Heart right ventricle (tissue), 16 donors: Measurements from ENCODE around the gene C16orf54. TPM values are rescaled to one million over a fixed set of nuclear protein-coding genes. Genes with fewer than 3 reads are reported as not detected.
"Not testable (repeated sequence)": the region's sequence is repeated elsewhere in the genome, so short reads cannot be mapped to it uniquely, and the experiment has no call there.

Experiments used
- ATAC-seq, 8 donors: fragments of 200-7000 bp; cut with Tn5 transposase; one replicate each; pipeline ENCODE4 v1.9.1; 2020; ENCODE audit warnings: mild to moderate bottlenecking in 8 of 8, moderate library complexity in 8 of 8, moderate number of reproducible peaks in 1 of 8
- DNase-seq, 2 donors: peaks; one replicate each; pipeline ENCODE4 v3.0.0-alpha.2; 2020
- H3K27ac ChIP-seq, 10 donors: fragments of 200-600 bp; sonication (generic) in 2 of 10; one replicate each; pipeline versions ENCODE4 v1.5.0 to v1.8.0; 2020 to 2022; ENCODE audit warnings: mild to moderate bottlenecking in 3 of 10
- H3K27me3 ChIP-seq, 7 donors: fragments of 200-600 bp; one replicate each; pipeline ENCODE4 v1.8.0; 2021 to 2022; ENCODE audit warnings: mild to moderate bottlenecking in 2 of 7
- H3K36me3 ChIP-seq, 9 donors: fragments of 200-600 bp; sonication (generic) in 1 of 9; one replicate each; pipeline versions ENCODE4 v1.5.0 to v1.8.0; 2020 to 2022; ENCODE audit warnings: mild to moderate bottlenecking in 2 of 9
- H3K4me1 ChIP-seq, 9 donors: fragments of 200-600 bp; sonication (generic) in 1 of 9; one replicate each; pipeline versions ENCODE4 v1.5.0 to v1.8.0; 2020 to 2022; ENCODE audit warnings: mild to moderate bottlenecking in 4 of 9
- H3K4me3 ChIP-seq, 10 donors: fragments of 200-600 bp; sonication (generic) in 2 of 10; one replicate each; pipeline versions ENCODE4 v1.5.0 to v1.8.0; 2020 to 2022; ENCODE audit warnings: mild to moderate bottlenecking in 7 of 10, moderate library complexity in 2 of 10
- H3K9me3 ChIP-seq, 11 donors: fragments of 200-600 bp in 10 of 11; sonication (generic) in 2 of 11; one replicate each; pipeline versions ENCODE4 v1.5.0 to v1.8.0; 2013 to 2022; ENCODE audit warnings: mild to moderate bottlenecking in 2 of 11, control low read depth in 1 of 11, moderate library complexity in 1 of 11
- WGBS, 2 donors: extraction: QIAGEN DNeasy Blood & Tissue Kit; methylation state at CpG; one replicate each; pipeline ENCODE4 v1.1.7; 2013; ENCODE audit warnings: inconsistent platforms in 1 of 2; 5-methylcytosine and 5-hydroxymethylcytosine counted together
- intact Hi-C, 10 donors: fragments of 100-400 bp; cut with DNase I; formaldehyde crosslinking; loops; one replicate each; pipeline versions ENCODE4 v1.11.1 to v1.14.2; 2022
- polyA plus RNA-seq, 2 donors: library from polyadenylated mRNA; stranded (reverse); fragments of 200-250 nt; gene quantifications; one replicate each; pipeline ENCODE4 v1.2.3, GENCODE V29; 2013
- total RNA-seq, 10 donors: library from RNA; stranded (reverse); fragmentation: NEBNext Ultra II Directional in 3 of 10; extraction: Animal tissue kit (Norgen Biotek cat#: 25700) in 3 of 10; gene quantifications; one replicate each; pipeline versions ENCODE4 v1.2.1 to v1.2.4, GENCODE V29; 2021 to 2023
- TF ChIP-seq, protein P1 (sequence below), 9 donors: fragments of 200-600 bp; sonication (generic) in 2 of 9; IDR thresholded peaks; one replicate each; pipeline versions ENCODE4 v1.5.0 to v1.8.0; 2021 to 2022; ENCODE audit warnings: antibody characterized with exemption in 9 of 9, mild to moderate bottlenecking in 5 of 9, moderate library complexity in 1 of 9
- donor health status: Arrhythmogenic right ventricular cardiomyopathy.
- donor health status: ischemic (EF 13 %, LVEDD 7.1; RV severe dilation, severe dysfunction).
- donor health status: healthy with polysubstance abuse.
- donor health status: DM: no; HTN: yes; CAD: no.
- donor health status: DM: no; HTN: no; CAD: no.
- donor health status: ischemic (EF 25% LVEDD 6.9; RV normal size, moderate dysfunction).
- donor health status: ischemic (EF 25% LVEDD 5.7; RV mildly dilated, moderate dysfunction).
- donor health status: healthy.
- donor health status: DM: yes; HTN: yes; CAD: no.
- donor health status: Ischemic cardiomyopathy.
- donor health status: ischemic (EF 35%, LVEDD 5.7; RV mildly dilated, moderate dysfunction).
- donor health status: nonischemic (EF 11% LVEDD 7.7; RV severe dilation, severe dysfunction).
- donor health status: DM: yes; HTN: yes; CAD: no.
- donor health status: PGD.
- donor health status: ischemic (EF 29% LVEDD 5.4; RV normal size, mild dysfunction).
- donor health status: nonischemic (EF 23%, LVEDD 6.1; RV moderate dilation, normal function).

Gene C16orf54
- total and polyA plus RNA-seq, 12 donors = 0.18 to 3.3 (median 0.53) TPM

DNA sequence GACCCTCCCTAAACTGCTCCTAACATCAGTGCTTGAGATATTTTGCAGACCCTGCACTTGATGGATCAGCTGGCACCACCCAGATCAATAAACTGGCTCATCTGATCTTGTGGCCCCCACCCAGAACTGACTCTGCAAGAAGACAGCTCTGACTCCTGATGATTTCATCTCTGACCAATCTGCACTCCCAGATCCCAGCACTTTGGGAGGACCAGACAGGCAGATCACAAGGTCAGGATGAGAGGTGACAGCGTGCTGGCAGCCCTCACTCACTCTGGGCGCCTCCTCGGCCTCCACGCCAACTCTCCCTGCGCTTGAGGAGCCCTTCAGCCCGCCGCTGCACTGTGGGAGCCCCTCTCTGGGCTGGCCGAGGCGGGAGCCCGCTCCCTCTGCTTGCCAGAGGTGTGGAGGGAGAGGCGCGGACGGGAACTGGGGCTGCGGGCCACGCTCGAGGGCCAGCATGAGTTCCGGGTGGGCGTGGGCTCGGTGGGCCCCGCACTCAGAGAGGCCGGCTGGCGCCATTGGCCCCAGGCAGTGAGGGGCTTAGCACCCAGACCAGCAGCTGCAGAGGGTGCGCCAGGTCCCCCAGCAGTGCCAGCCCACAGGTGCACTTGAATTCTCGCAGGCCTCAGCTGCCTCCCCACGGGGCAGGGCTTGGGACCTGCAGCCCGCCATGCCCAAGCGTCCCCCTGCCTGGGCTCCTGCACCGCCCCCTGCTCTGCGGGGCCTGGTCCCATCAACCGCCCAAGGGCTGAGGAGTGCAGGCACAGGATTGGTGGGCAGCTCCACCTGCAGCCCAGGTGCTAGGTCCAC, 2.4 kb upstream of the C16orf54 start:
- Histone ChIP-seq H3K27me3 (peaks cover 0 to 6% (median 0%) of the 10 kb centered on the region in 7 donors), H3K4me3 (no peak overlapping the region), H3K4me1 (peaks cover 0 to 26% (median 0%) of the 10 kb centered on the region in 9 donors), H3K36me3 (peaks cover 0 to 12% (median 0%) of the 10 kb centered on the region in 9 donors), H3K27ac (no peak overlapping the region), H3K9me3 (peaks cover 0 to 6% (median 0%) of the 10 kb centered on the region in 11 donors)
- DNase-seq (no peak), ATAC-seq (peak in 1 of 8 donors; percentile 24)
- TF ChIP-seq, protein P1, sequence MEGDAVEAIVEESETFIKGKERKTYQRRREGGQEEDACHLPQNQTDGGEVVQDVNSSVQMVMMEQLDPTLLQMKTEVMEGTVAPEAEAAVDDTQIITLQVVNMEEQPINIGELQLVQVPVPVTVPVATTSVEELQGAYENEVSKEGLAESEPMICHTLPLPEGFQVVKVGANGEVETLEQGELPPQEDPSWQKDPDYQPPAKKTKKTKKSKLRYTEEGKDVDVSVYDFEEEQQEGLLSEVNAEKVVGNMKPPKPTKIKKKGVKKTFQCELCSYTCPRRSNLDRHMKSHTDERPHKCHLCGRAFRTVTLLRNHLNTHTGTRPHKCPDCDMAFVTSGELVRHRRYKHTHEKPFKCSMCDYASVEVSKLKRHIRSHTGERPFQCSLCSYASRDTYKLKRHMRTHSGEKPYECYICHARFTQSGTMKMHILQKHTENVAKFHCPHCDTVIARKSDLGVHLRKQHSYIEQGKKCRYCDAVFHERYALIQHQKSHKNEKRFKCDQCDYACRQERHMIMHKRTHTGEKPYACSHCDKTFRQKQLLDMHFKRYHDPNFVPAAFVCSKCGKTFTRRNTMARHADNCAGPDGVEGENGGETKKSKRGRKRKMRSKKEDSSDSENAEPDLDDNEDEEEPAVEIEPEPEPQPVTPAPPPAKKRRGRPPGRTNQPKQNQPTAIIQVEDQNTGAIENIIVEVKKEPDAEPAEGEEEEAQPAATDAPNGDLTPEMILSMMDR (IDR thresholded peaks at IDR 0.05) = no peak
- intact Hi-C loops = no loop called here
- 94% methylated on average over 30 of the region's 30 CpGs for WGBS, 2 donors

DNA sequence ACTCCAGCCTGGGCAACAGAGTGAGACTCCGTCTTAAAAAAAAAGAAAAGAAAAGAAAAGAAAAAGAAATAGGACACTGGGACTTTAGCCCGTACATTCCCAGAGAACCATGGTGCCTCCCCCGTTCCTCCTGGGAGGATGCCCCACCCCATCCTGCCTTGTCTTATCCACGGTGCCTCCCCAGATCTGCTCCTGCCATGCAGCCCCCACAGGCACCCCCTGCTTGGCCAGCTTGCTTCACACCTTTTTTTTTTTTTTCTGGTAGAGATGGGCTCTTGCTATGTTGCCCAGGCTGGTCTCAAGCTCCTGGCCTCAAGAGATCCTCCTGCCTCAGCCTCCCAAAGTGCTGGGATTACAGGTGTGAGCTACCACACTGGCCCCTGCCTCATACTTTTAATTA, 728 bp upstream of the C16orf54 start:
- H3K4me3 ChIP-seq = peak overlapping the region in 1 of 10 donors; percentile 72
- peaks cover 0 to 32% (median 0%) of the 10 kb centered on the region in 9 donors for H3K4me1 ChIP-seq
- intact Hi-C loops, ATAC-seq, H3K9me3 ChIP-seq, DNase-seq: not testable (repeated sequence)
- 42 to 53% methylated on average over 4 of the region's 4 CpGs for WGBS, 2 donors
- peaks cover 0 to 11% (median 0%) of the 10 kb centered on the region in 7 donors for H3K27me3 ChIP-seq
- H3K27ac ChIP-seq = peak overlapping the region in 2 of 10 donors; percentile 8 to 93
- H3K36me3 ChIP-seq = peaks cover 0 to 13% (median 0%) of the 10 kb centered on the region in 9 donors

DNA sequence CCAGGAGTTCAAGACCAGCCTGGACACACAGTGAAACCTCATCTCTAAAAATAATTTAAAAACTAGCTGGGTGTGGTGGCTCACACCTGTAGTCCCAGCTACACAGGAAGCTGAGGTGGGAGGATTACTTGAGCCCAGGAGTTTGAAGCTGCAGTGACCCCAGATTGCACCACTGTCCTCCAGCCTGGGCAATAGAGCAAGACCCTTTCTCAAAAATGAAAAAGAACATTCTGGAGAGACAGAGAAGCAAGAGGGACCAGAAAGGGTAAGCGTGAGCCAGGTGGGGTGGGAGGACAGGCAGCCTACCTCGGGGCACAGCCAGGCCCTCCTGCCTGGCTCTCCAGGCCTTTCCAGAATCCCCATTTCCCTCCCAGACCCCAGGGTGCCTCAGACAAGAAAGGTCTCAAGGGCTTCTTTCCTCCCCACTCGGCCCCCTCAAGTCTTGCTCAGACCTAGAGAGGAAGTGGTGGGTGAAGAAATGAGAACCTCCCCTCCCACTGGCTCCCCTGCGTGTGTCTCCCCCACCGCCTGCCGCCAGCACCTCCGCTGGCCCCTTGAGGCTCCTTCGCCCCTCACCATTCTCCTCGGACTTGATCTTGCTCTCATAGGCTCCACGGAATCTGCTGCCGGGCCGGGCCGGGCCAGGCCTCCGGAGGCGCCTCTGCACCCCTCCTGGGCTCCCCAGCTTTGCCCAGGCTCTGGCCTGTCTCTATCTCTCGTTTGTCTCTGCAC, 503 bp downstream of the C16orf54 start:
- TF ChIP-seq, protein P1 (IDR thresholded peaks at IDR 0.05) = no peak
- peak overlapping the region in 6 of 10 donors; percentile 23 to 72 (median 38) for H3K4me3 ChIP-seq
- no peak for DNase-seq
- peaks cover 0 to 13% (median 0%) of the 10 kb centered on the region in 9 donors for H3K36me3 ChIP-seq
- peak overlapping the region in 3 of 10 donors; percentile 27 to 93 (median 62) for H3K27ac ChIP-seq
- peaks cover 0 to 11% (median 0%) of the 10 kb centered on the region in 7 donors for H3K27me3 ChIP-seq
- 76 to 79% methylated on average over 16 of the region's 16 CpGs for WGBS, 2 donors
- peaks cover 0 to 6% (median 0%) of the 10 kb centered on the region in 11 donors for H3K9me3 ChIP-seq
- ATAC-seq = peak in 7 of 8 donors; percentile 19 to 56 (median 47)
- peaks cover 0 to 40% (median 0%) of the 10 kb centered on the region in 9 donors for H3K4me1 ChIP-seq
- intact Hi-C loops = no loop called here

DNA sequence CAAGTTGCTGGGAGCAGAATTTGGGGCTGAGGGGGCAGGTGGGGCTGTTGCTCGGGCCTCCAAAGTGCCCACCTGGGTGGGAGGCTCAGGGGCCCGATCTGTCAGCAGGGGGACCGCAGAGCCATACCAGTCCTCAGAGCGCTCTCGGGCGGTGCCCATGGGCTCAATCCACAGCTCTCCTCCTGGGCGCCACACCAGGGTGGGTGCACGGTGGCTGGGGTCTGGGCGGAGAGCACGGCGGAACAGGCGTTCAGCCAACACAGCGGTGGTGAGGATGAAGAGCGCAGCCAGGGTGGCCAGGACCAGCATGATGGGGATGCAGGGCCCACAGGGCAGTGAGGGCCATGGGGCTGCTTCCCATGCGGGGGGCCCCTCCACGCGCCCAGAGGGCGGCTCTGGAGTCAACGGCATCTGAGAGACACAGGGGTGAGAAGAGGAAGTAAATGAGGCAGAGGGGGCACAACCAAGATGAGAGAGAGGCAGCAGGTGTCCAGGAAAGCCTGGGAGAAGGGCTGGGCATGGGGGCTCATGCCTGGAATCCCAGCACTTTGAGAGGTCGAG, 1.2 kb downstream of the C16orf54 start:
- Histone ChIP-seq H3K4me1 (peaks cover 0 to 37% (median 0%) of the 10 kb centered on the region in 9 donors), H3K4me3 (peak overlapping the region in 4 of 10 donors; percentile 23 to 72 (median 38)), H3K9me3 (peaks cover 0 to 6% (median 0%) of the 10 kb centered on the region in 11 donors), H3K27me3 (peaks cover 0 to 11% (median 0%) of the 10 kb centered on the region in 7 donors), H3K36me3 (peaks cover 0 to 13% (median 0%) of the 10 kb centered on the region in 9 donors), H3K27ac (peak overlapping the region in 2 of 10 donors; percentile 62 to 93)
- WGBS, 2 donors = 84 to 88% methylated on average over 20 of the region's 20 CpGs
- intact Hi-C loops = no loop called here
- peak in 1 of 8 donors; percentile 27 for ATAC-seq
- no peak for DNase-seq
- TF ChIP-seq, protein P1 (IDR thresholded peaks at IDR 0.05) = no peak
